Measurements from ENCODE around the gene ARHGAP42. TPM values are rescaled to one million over a fixed set of nuclear protein-coding genes. Genes with fewer than 3 reads are reported as not detected.

ARHGAP42 gene, protein sequence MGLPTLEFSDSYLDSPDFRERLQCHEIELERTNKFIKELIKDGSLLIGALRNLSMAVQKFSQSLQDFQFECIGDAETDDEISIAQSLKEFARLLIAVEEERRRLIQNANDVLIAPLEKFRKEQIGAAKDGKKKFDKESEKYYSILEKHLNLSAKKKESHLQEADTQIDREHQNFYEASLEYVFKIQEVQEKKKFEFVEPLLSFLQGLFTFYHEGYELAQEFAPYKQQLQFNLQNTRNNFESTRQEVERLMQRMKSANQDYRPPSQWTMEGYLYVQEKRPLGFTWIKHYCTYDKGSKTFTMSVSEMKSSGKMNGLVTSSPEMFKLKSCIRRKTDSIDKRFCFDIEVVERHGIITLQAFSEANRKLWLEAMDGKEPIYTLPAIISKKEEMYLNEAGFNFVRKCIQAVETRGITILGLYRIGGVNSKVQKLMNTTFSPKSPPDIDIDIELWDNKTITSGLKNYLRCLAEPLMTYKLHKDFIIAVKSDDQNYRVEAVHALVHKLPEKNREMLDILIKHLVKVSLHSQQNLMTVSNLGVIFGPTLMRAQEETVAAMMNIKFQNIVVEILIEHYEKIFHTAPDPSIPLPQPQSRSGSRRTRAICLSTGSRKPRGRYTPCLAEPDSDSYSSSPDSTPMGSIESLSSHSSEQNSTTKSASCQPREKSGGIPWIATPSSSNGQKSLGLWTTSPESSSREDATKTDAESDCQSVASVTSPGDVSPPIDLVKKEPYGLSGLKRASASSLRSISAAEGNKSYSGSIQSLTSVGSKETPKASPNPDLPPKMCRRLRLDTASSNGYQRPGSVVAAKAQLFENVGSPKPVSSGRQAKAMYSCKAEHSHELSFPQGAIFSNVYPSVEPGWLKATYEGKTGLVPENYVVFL
- total RNA-seq, result 10 to 100 TPM; 24.5 to 49.5 (median 26.7) TPM

DNA sequence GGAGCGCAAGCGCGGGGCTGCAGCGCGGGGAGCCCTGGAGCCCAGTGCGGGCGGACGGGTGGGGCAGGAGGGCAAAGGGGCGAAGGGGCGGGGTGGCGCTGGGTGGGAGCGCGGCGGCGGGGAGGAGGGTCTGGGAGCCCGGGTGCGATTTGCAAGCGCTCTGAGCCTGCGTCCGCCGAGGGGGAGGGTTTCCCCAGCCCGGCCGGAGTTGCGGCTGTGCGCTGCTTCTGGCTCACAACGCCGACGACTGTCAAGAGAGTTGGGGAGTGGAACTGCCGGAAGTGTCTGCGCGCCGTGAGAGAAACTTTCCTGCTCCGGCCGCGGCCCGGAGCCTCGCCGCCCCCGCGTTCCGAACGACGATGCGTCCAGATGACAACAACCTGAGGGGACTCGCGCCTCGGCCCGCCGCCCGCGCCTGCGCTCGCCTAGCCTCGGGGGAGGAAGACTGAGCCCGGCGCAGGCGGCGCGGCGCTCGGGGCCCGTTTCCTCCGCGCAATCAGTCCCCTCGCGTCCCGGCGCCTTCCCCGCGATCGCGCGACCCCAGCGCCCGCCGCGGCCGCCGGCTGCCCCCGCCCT lies at the start of gene ARHGAP42:
TSS of gene ARHGAP42 (plus strand) at position 235 of the 576 bp plus-strand sequence. CDS start 391 bp downstream, outside the sequence.
- Histone ChIP-seq H3K4me1 (no peaks in the 10 kb centered on the region), H3K9me3 (no peaks in the 10 kb centered on the region), H3K4me3 (peak within 1 kb of the TSS; percentile 52 to 90 (median 66)), H3K27me3 (no peaks in the 10 kb centered on the region), H3K27ac (peak within 1 kb of the TSS; percentile 69 to 85 (median 80)), H3K36me3 (no peaks in the 10 kb centered on the region)
- peak; percentile 61 to 85 (median 78) for DNase-seq
- TF ChIP-seq, protein P1, sequence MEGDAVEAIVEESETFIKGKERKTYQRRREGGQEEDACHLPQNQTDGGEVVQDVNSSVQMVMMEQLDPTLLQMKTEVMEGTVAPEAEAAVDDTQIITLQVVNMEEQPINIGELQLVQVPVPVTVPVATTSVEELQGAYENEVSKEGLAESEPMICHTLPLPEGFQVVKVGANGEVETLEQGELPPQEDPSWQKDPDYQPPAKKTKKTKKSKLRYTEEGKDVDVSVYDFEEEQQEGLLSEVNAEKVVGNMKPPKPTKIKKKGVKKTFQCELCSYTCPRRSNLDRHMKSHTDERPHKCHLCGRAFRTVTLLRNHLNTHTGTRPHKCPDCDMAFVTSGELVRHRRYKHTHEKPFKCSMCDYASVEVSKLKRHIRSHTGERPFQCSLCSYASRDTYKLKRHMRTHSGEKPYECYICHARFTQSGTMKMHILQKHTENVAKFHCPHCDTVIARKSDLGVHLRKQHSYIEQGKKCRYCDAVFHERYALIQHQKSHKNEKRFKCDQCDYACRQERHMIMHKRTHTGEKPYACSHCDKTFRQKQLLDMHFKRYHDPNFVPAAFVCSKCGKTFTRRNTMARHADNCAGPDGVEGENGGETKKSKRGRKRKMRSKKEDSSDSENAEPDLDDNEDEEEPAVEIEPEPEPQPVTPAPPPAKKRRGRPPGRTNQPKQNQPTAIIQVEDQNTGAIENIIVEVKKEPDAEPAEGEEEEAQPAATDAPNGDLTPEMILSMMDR (IDR thresholded peaks at IDR 0.05), result no peak
- TF ChIP-seq POLR2A (IDR thresholded peaks at IDR 0.05), result peak in 1 of 2 donors; percentile 6

DNA sequence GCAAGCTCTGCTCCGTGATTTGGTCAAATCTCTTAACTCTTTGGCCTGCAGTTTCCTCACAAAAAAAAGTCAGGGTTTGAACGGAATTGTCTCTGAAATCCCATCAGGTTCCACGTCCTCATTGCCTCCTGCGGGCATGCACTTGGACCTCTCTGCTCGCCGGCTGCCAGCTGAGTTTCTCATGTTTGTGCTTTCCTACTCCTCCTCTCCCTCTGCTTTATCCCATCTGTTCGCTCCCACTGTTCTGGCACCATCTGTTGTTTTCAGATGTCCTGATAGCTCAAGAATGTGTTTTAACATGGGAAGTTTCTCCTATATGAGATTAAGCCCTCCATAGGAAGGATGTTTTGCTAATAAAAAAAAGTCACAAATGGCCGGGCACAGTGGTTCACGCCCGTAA lies 49.4 kb upstream of the ARHGAP42 start:
- no peak for DNase-seq
- H3K4me1 ChIP-seq, result peaks cover 0 to 26% (median 0%) of the 10 kb centered on the region in 4 donors
- peak overlapping the region in 1 of 4 donors; percentile 5 for H3K27ac ChIP-seq
- H3K9me3 ChIP-seq, result no peaks in the 10 kb centered on the region
- H3K27me3 ChIP-seq, result no peaks in the 10 kb centered on the region
- no peaks in the 10 kb centered on the region for H3K36me3 ChIP-seq
- TF ChIP-seq, protein P1 (IDR thresholded peaks at IDR 0.05), result no peak
- TF ChIP-seq POLR2A (IDR thresholded peaks at IDR 0.05), result no peak
- H3K4me3 ChIP-seq, result no peak overlapping the region

DNA sequence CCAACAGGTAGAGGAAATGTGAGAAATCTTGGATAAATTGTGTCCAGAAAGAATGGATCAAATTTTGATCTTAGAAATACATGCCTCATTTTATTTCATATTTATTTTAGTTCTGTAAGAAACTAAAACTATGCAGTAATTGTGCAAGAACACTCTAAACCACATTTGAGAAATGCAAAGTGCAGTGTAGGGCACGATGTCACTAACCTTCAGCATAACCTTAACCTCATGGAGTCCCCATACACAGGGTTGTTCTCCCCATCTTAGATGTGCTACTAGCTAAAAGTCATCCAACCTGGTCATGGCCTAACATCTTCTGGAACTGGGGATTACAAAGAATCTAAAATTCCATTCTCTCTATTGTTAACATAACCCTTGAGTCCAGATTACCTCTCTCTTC lies 48.4 kb upstream of the ARHGAP42 start:
- TF ChIP-seq, protein P1 (IDR thresholded peaks at IDR 0.05), result no peak
- TF ChIP-seq POLR2A (IDR thresholded peaks at IDR 0.05), result no peak
- no peaks in the 10 kb centered on the region for H3K27me3 ChIP-seq
- no peaks in the 10 kb centered on the region for H3K36me3 ChIP-seq
- H3K4me3 ChIP-seq, result no peak overlapping the region
- H3K9me3 ChIP-seq, result no peaks in the 10 kb centered on the region
- peaks cover 0 to 17% (median 0%) of the 10 kb centered on the region in 4 donors for H3K4me1 ChIP-seq
- peak overlapping the region in 2 of 4 donors; percentile 32 to 65 for H3K27ac ChIP-seq
- DNase-seq, result no peak

DNA sequence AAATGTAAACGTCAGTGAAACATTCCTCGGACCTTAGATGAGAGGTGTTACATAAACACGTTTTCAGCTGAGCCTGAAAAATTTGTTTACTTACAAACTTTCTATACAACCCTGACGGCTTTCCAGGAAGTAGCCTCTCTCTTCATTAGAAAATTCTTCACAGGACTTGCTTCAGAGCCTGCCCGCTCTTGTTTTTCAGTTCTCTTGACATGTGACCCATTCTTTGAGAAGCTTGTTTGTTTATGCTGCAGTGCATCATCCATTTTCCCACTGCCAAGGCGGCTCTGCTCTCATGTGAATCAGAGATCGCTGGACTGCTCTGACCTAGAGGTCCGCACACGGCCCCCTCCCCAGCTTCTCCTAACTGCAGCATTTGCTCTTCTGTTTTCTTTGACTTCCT lies 47.9 kb upstream of the ARHGAP42 start:
- Histone ChIP-seq H3K4me3 (no peak overlapping the region), H3K36me3 (no peaks in the 10 kb centered on the region), H3K27me3 (no peaks in the 10 kb centered on the region), H3K27ac (peak overlapping the region in 2 of 4 donors; percentile 32 to 65), H3K4me1 (peaks cover 0 to 12% (median 0%) of the 10 kb centered on the region in 4 donors), H3K9me3 (no peaks in the 10 kb centered on the region)
- TF ChIP-seq, protein P1 (IDR thresholded peaks at IDR 0.05), result no peak
- no peak for TF ChIP-seq POLR2A (IDR thresholded peaks at IDR 0.05)
- no peak for DNase-seq

DNA sequence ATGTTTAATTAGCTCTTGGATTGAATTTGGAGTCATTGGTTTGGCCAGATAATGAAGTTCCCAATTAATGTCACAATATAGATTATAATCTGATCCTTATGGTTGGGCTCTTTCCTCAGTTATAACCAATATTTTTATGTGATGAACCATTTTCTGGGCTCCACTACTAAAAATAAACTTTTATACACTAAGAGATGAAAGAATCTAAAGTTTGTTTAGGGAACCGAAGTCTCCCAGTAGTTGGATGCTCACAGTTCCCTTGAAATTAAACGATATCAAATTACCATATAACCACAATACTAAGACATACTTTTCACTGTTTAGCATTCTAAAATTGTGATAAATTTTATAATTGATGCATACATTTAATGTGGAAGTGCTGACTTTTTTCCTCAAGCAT lies 47.0 kb upstream of the ARHGAP42 start:
- Histone ChIP-seq H3K36me3 (no peaks in the 10 kb centered on the region), H3K4me1 (peaks cover 0 to 12% (median 0%) of the 10 kb centered on the region in 4 donors), H3K4me3 (no peak overlapping the region), H3K9me3 (no peaks in the 10 kb centered on the region), H3K27ac (no peak overlapping the region), H3K27me3 (no peaks in the 10 kb centered on the region)
- TF ChIP-seq POLR2A (IDR thresholded peaks at IDR 0.05), result no peak
- TF ChIP-seq, protein P1 (IDR thresholded peaks at IDR 0.05), result no peak
- DNase-seq, result no peak
